Colonic mucosa (tissue), 4 donors: ENCODE data around the gene CNGA3. TPM values are rescaled to one million over a fixed set of nuclear protein-coding genes. Genes with fewer than 3 reads are reported as not detected.

Source experiments
- DNase-seq: peaks from one replicate; pipeline ENCODE4 v3.0.0-alpha.2; 2020
- H3K27ac ChIP-seq: fragments of 200-600 bp; one replicate; pipeline ENCODE4 v1.8.0; 2021
- H3K27me3 ChIP-seq: fragments of 200-600 bp; one replicate; pipeline ENCODE4 v1.8.0; 2021
- H3K36me3 ChIP-seq: fragments of 200-600 bp; one replicate; pipeline ENCODE4 v1.8.0; 2021
- H3K4me1 ChIP-seq: fragments of 200-600 bp; one replicate; pipeline ENCODE4 v1.8.0; 2021; ENCODE audit warnings: mild to moderate bottlenecking
- H3K4me3 ChIP-seq: fragments of 200-600 bp; one replicate; pipeline ENCODE4 v1.8.0; 2021
- H3K9ac ChIP-seq, 2 donors: one replicate each; pipeline ENCODE4 v1.7.0; 2013; ENCODE audit warnings: control low read depth in 2 of 2, low read depth in 2 of 2, low read length in 2 of 2
- H3K9me3 ChIP-seq: fragments of 200-600 bp; one replicate; pipeline ENCODE4 v1.8.0; 2021
- CTCF ChIP-seq: fragments of 200-600 bp; IDR thresholded peaks from one replicate; pipeline ENCODE4 v1.8.0; 2022; ENCODE audit warnings: antibody characterized with exemption, mild to moderate bottlenecking
- intact Hi-C: fragments of 100-400 bp; cut with DNase I; formaldehyde crosslinking; loops from one replicate; pipeline ENCODE4 v1.14.1; 2022
- total RNA-seq, 2 donors: library from RNA; stranded (reverse); fragmentation: NEBNext Ultra II Directional in 1 of 2; extraction: Animal tissue kit (Norgen Biotek cat#: 25700) in 1 of 2; gene quantifications; one replicate each; pipeline ENCODE4 v1.2.1, GENCODE V29; 2021
- donor health status: healthy.
- donor health status: DM: no; HTN: no; CAD: no.
- donor health status: DM: no; HTN: no; CAD: no.

CNGA3 gene
- total RNA-seq, 2 donors from 2014 or later: 0.20 to 0.35 TPM

- Histone ChIP-seq H3K9ac (no peak overlapping the region), H3K9me3 (no peaks in the 10 kb centered on the region), H3K27ac (no peak overlapping the region), H3K4me1 (no peaks in the 10 kb centered on the region), H3K36me3 (no peaks in the 10 kb centered on the region), H3K27me3 (no peaks in the 10 kb centered on the region), H3K4me3 (no peak overlapping the region)
- intact Hi-C loops: no loop called here
- no peak for DNase-seq
- TF ChIP-seq CTCF: no peak
Measured at GRCh38 chr2:98390571-98391476, 44.6 kb downstream of the CNGA3 start.

GRCh38 chr2:98391581-98392270, 45.5 kb downstream of the CNGA3 start:
- Histone ChIP-seq H3K9ac (no peak overlapping the region), H3K9me3 (no peaks in the 10 kb centered on the region), H3K4me1 (no peaks in the 10 kb centered on the region), H3K27ac (no peak overlapping the region), H3K36me3 (no peaks in the 10 kb centered on the region), H3K4me3 (no peak overlapping the region), H3K27me3 (no peaks in the 10 kb centered on the region)
- TF ChIP-seq CTCF: no peak
- intact Hi-C loops: no loop called here
- DNase-seq: no peak

- no peak for TF ChIP-seq CTCF
- H3K9ac ChIP-seq: no peak overlapping the region
- no peaks in the 10 kb centered on the region for H3K27me3 ChIP-seq
- no peaks in the 10 kb centered on the region for H3K36me3 ChIP-seq
- DNase-seq: no peak
- no peak overlapping the region for H3K27ac ChIP-seq
- intact Hi-C loops: no loop called here
- no peaks in the 10 kb centered on the region for H3K9me3 ChIP-seq
- H3K4me3 ChIP-seq: no peak overlapping the region
- no peaks in the 10 kb centered on the region for H3K4me1 ChIP-seq
Measured at GRCh38 chr2:98393354-98393753, 47.1 kb downstream of the CNGA3 start.

- TF ChIP-seq CTCF: no peak
- H3K27me3 ChIP-seq: no peaks in the 10 kb centered on the region
Measured at GRCh38 chr2:98394595-98395153, 48.4 kb downstream of the CNGA3 start.

GRCh38 chr2:98395977-98396376, 49.7 kb downstream of the CNGA3 start:
- H3K27ac ChIP-seq: no peak overlapping the region
- H3K9me3 ChIP-seq: no peaks in the 10 kb centered on the region
- H3K4me1 ChIP-seq: no peaks in the 10 kb centered on the region
- no peaks in the 10 kb centered on the region for H3K27me3 ChIP-seq
- intact Hi-C loops: no loop called here
- DNase-seq: no peak
- no peak overlapping the region for H3K9ac ChIP-seq
- TF ChIP-seq CTCF: no peak
- H3K4me3 ChIP-seq: no peak overlapping the region
- H3K36me3 ChIP-seq: no peaks in the 10 kb centered on the region

More at GRCh38 chr2:98394595-98395153, 48.4 kb downstream of the CNGA3 start:
- Histone ChIP-seq H3K27ac (no peak overlapping the region), H3K9ac (no peak overlapping the region), H3K4me3 (no peak overlapping the region), H3K9me3 (no peaks in the 10 kb centered on the region), H3K4me1 (no peaks in the 10 kb centered on the region), H3K36me3 (no peaks in the 10 kb centered on the region)
- DNase-seq: no peak
- intact Hi-C loops: no loop called here
